ENCODE data around the gene ALG3.

DNA sequence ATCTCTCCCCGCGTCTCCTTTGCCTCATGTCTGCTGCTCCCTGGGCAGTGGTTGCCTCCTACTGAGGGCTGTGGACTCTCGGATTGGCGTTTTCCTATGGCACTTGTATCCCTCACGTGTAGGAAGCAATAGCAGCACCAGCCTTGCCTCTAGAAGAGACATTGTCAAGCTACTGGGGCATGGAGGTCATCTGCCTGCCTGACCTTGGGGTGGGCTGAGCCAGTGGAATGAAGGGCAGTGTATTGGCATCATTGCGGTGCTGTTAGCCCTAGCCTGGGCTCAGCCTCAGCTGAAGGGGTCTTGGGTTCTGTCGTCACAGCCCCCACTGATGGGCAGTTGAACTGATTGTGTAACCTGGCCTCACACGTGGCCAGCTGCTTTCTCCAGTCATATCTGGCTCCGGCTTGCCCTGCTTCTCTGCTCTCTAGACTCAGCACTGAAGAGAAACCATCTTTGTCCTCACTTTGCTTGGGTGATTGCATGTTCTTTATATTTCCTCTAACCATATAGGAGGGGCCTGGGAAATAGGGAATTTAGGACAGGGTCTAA is 54.7 kb downstream of the ALG3 start:
- TF ChIP-seq GATA3 (IDR thresholded peaks at IDR 0.05; ENCODE audit: low read depth, low read length), result no peak
- TF ChIP-seq GATA2 (IDR thresholded peaks at IDR 0.05; ENCODE audit: low read depth, low read length), result no peak
